Vagina (tissue), 2 donors: ENCODE results near the gene CHMP2A.

ENCODE experiments used
- POLR2AphosphoS5 ChIP-seq, 2 donors: sonication (generic); formaldehyde crosslinking; IDR thresholded peaks; one replicate each; pipeline ENCODE4 v1.9.0; 2017; ENCODE audit warnings: antibody characterized with exemption in 2 of 2, mild to moderate bottlenecking in 2 of 2, low read depth in 1 of 2; ENCODE audit not compliant: insufficient read depth in 1 of 2
- TF ChIP-seq, protein P1 (sequence below), 3 experiments: fragments of 450-650 bp in 2 of 3; fragments of 200-600 bp in 1 of 3; sonication (generic) in 1 of 3; IDR thresholded peaks; one replicate each; pipeline ENCODE4 v1.5.1; 2017 to 2019; ENCODE audit warnings: antibody characterized with exemption in 3 of 3, mild to moderate bottlenecking in 2 of 3, moderate library complexity in 2 of 3

- TF ChIP-seq POLR2AphosphoS5 (IDR thresholded peaks at IDR 0.05; ENCODE audit: insufficient read depth in 1 of 2, low read depth in 1 of 2) = no peak
- TF ChIP-seq, protein P1, sequence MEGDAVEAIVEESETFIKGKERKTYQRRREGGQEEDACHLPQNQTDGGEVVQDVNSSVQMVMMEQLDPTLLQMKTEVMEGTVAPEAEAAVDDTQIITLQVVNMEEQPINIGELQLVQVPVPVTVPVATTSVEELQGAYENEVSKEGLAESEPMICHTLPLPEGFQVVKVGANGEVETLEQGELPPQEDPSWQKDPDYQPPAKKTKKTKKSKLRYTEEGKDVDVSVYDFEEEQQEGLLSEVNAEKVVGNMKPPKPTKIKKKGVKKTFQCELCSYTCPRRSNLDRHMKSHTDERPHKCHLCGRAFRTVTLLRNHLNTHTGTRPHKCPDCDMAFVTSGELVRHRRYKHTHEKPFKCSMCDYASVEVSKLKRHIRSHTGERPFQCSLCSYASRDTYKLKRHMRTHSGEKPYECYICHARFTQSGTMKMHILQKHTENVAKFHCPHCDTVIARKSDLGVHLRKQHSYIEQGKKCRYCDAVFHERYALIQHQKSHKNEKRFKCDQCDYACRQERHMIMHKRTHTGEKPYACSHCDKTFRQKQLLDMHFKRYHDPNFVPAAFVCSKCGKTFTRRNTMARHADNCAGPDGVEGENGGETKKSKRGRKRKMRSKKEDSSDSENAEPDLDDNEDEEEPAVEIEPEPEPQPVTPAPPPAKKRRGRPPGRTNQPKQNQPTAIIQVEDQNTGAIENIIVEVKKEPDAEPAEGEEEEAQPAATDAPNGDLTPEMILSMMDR (IDR thresholded peaks at IDR 0.05) = no peak
Measured at GRCh38 chr19:58510084-58510862, 44.6 kb downstream of the CHMP2A start.
